Measurements from ENCODE around the gene MACROD2. TPM values are rescaled to one million over a fixed set of nuclear protein-coding genes. Genes with fewer than 3 reads are reported as not detected.

The MACROD2 gene
- total RNA-seq, 1 experiment from 2014 or later = 3.1 TPM

GRCh38 chr20:14821251-14821650, 825.9 kb downstream of the MACROD2 start:
- H3K27ac Mint-ChIP-seq (ENCODE audit: low read depth, unreplicated experiment) = no peak overlapping the region
- no peak for TF ChIP-seq CTCF (IDR thresholded peaks at IDR 0.05; ENCODE audit: unreplicated experiment)
- ChIA-PET CTCF (interaction anchor here (0.6 to 1.3 kb wide), 4 partner anchors 12 to 233 kb away, joined by 3 to 4 read pairs (median 3); no protein-coding TSS in a partner anchor), POLR2A (interaction anchor here (1.0 kb wide), 1 partner anchor 50 kb away, joined by 4 read pairs; no protein-coding TSS in a partner anchor)
- H3K36me3 Mint-ChIP-seq (ENCODE audit: insufficient read depth, unreplicated experiment) = no peaks in the 10 kb centered on the region
- intact Hi-C loops (cut with micrococcal nuclease) = no loop called here
- no peaks in the 10 kb centered on the region for H3K9me3 Mint-ChIP-seq (ENCODE audit: unreplicated experiment)
- DNase-seq (ENCODE audit: unreplicated experiment) = no peak
- H3K27me3 Mint-ChIP-seq (ENCODE audit: insufficient read depth, unreplicated experiment) = no peaks in the 10 kb centered on the region
- no peak overlapping the region for H3K4me3 Mint-ChIP-seq (ENCODE audit: unreplicated experiment)
- no TSS peak for BruUV-seq (replicated peaks)
- H3K4me1 Mint-ChIP-seq (ENCODE audit: insufficient read depth, unreplicated experiment) = no peaks in the 10 kb centered on the region

- CTCF ChIA-PET = no interaction called here
- no peak for TF ChIP-seq CTCF (IDR thresholded peaks at IDR 0.05; ENCODE audit: unreplicated experiment)
- intact Hi-C loops (cut with micrococcal nuclease) = no loop called here
- H3K27me3 Mint-ChIP-seq (ENCODE audit: insufficient read depth, unreplicated experiment) = no peaks in the 10 kb centered on the region
- DNase-seq (ENCODE audit: unreplicated experiment) = no peak
- no peaks in the 10 kb centered on the region for H3K4me1 Mint-ChIP-seq (ENCODE audit: insufficient read depth, unreplicated experiment)
- BruUV-seq (replicated peaks) = no TSS peak
- H3K9me3 Mint-ChIP-seq (ENCODE audit: unreplicated experiment) = no peaks in the 10 kb centered on the region
- no peak overlapping the region for H3K4me3 Mint-ChIP-seq (ENCODE audit: unreplicated experiment)
- no peak overlapping the region for H3K27ac Mint-ChIP-seq (ENCODE audit: low read depth, unreplicated experiment)
- POLR2A ChIA-PET = interaction anchor here (0.7 to 1.8 kb wide), 3 partner anchors 9 to 121 kb away, joined by 3 to 5 read pairs (median 4); no protein-coding TSS in a partner anchor
- H3K36me3 Mint-ChIP-seq (ENCODE audit: insufficient read depth, unreplicated experiment) = no peaks in the 10 kb centered on the region
Observed at GRCh38 chr20:14824996-14825395, 829.7 kb downstream of the MACROD2 start.

- H3K9me3 Mint-ChIP-seq (ENCODE audit: unreplicated experiment) = no peaks in the 10 kb centered on the region
- no peaks in the 10 kb centered on the region for H3K4me1 Mint-ChIP-seq (ENCODE audit: insufficient read depth, unreplicated experiment)
- CTCF ChIA-PET = no interaction called here
- H3K27me3 Mint-ChIP-seq (ENCODE audit: insufficient read depth, unreplicated experiment) = no peaks in the 10 kb centered on the region
- no peak for DNase-seq (ENCODE audit: unreplicated experiment)
- intact Hi-C loops (cut with micrococcal nuclease) = no loop called here
- BruUV-seq (replicated peaks) = no TSS peak
- no peak overlapping the region for H3K27ac Mint-ChIP-seq (ENCODE audit: low read depth, unreplicated experiment)
- no peak for TF ChIP-seq CTCF (IDR thresholded peaks at IDR 0.05; ENCODE audit: unreplicated experiment)
- H3K4me3 Mint-ChIP-seq (ENCODE audit: unreplicated experiment) = no peak overlapping the region
- POLR2A ChIA-PET = no interaction called here
- H3K36me3 Mint-ChIP-seq (ENCODE audit: insufficient read depth, unreplicated experiment) = no peaks in the 10 kb centered on the region
Observed at GRCh38 chr20:14826543-14827313, 831.4 kb downstream of the MACROD2 start.

- Mint-ChIP-seq H3K27me3 (ENCODE audit: insufficient read depth, unreplicated experiment) (no peaks in the 10 kb centered on the region), H3K4me1 (ENCODE audit: insufficient read depth, unreplicated experiment) (no peaks in the 10 kb centered on the region), H3K4me3 (ENCODE audit: unreplicated experiment) (no peak overlapping the region), H3K27ac (ENCODE audit: low read depth, unreplicated experiment) (no peak overlapping the region), H3K36me3 (ENCODE audit: insufficient read depth, unreplicated experiment) (no peaks in the 10 kb centered on the region), H3K9me3 (ENCODE audit: unreplicated experiment) (no peaks in the 10 kb centered on the region)
- no peak for TF ChIP-seq CTCF (IDR thresholded peaks at IDR 0.05; ENCODE audit: unreplicated experiment)
- ChIA-PET CTCF (interaction anchor here (0.6 to 0.7 kb wide), 2 partner anchors 490 to 491 kb away, joined by 3 read pairs; partner anchors contain the start of gene FLRT3), POLR2A (interaction anchor here (2.4 kb wide), 1 partner anchor 16 kb away, joined by 9 read pairs; no protein-coding TSS in a partner anchor)
- intact Hi-C loops (cut with micrococcal nuclease) = no loop called here
- no peak for DNase-seq (ENCODE audit: unreplicated experiment)
- no TSS peak for BruUV-seq (replicated peaks)
Observed at GRCh38 chr20:14828459-14828858, 833.1 kb downstream of the MACROD2 start.

Measured in MCF 10A (cell line).